ENCODE measurements around the gene PLA2G10. TPM values are rescaled to one million over a fixed set of nuclear protein-coding genes. Genes with fewer than 3 reads are reported as not detected.

The PLA2G10 gene
- total and polyA plus RNA-seq, 2 of the 13 experiments (the other 11 are each of a cell fraction or from before 2014, with no cell fraction given), result not detected

DNA sequence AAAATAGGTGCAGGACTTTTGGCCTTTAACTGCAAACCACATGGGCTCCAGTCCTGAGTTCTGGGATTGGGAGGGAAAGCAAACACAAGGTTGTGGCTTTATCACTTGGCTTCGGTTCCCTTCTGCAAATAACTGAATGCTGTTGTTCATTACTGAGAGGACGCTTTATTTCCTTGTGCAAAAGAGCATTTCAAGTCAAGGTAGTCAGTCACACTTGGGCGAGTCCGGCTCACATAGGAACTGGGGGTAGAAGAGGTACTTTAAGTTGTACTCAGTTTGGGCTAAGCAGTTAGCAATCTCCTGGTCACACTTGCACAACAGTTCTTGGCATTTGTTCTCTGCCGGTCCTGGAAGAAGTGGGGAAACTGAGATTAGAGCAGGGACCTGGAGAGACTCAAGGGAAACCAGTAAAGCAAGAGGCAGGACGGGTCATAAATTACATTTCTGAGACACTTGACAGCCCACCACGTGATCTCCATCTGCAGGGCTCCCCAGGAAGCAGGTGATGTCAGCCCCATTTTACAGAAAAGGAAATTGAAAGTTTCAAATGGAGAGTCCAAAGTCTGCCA lies 21.6 kb downstream of the PLA2G10 start (continued):
- TF ChIP-seq ZNF142 (CRISPR knock-in tag; IDR thresholded peaks at IDR 0.05) (0 out of 2 replicates have a peak, but pooled peaks have one; percentile 56), KDM2A (CRISPR knock-in tag; IDR thresholded peaks at IDR 0.05; ENCODE audit: borderline replicate concordance, low read depth) (0 out of 2 replicates have a peak, but pooled peaks have one; percentile 25)

DNA sequence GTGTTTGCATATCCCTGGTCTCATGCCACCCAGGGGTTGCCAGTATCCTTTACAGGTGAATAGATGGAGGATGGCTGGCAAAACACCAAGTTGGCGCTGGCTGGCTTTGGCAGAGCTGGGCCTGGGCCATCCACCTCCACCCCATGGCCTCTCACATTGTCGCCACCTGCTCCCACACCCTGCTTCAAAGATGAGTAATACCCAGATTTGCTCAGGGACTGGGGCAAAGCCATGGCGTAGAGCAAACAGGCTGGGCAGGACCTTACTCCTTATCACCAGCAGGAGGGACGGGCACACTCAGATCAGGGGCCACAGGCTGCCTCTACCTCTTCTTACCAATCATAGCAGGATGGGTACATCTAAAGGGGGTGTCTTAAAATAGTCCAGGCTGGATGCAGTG lies 24.3 kb downstream of the PLA2G10 start:
- ChIA-PET POLR2A (no interaction called here), CTCF (ENCODE audit: low intra/inter-chr PET ratio, low total read pairs) (no interaction called here)
- no peak for DNase-seq (ENCODE audit: low spot score)
- Histone ChIP-seq H4K20me1 (ENCODE audit: insufficient read depth, low read length) (no peaks in the 10 kb centered on the region), H3K27me3 (ENCODE audit: control insufficient read depth in 1 of 2, insufficient read depth in 2 of 2, low read length in 2 of 2) (no peaks in the 10 kb centered on the region), H3K79me2 (ENCODE audit: insufficient read depth, low read length) (no peaks in the 10 kb centered on the region), H3K4me3 (replicated peaks in 1 of 3; ENCODE audit: insufficient read depth in 1 of 3, low read depth in 2 of 3, low read length in 3 of 3) (no peak overlapping the region), H3K4me2 (ENCODE audit: low read depth, low read length) (no peak overlapping the region), H3K9me3 (ENCODE audit: low read length) (no peaks in the 10 kb centered on the region), H2AFZ (ENCODE audit: low read length) (no peak overlapping the region), H3K4me1 (ENCODE audit: insufficient read depth, low read length) (peaks cover 13% of the 10 kb centered on the region), H3K27ac (ENCODE audit: extremely low read length, insufficient read depth, low read length) (no peak overlapping the region), H3K9ac (ENCODE audit: insufficient read depth, low read depth, low read length) (no peak overlapping the region), H3K36me3 (replicated peaks in 1 of 2; ENCODE audit: control insufficient read depth in 1 of 2, insufficient read depth in 2 of 2, low read length in 2 of 2) (peaks cover 19 to 36% of the 10 kb centered on the region in 2 experiments)
- in situ Hi-C loops (cut with HindIII; ENCODE audit: extremely low pct_ligation_motif_present, low pct_unique_long_range_greater_than_20kb), result no loop called here
- BruUV-seq (replicated peaks), result no TSS peak
- intact Hi-C loops (cut with micrococcal nuclease; ENCODE audit: unreplicated experiment), result no loop called here
- ATAC-seq, result peak; percentile 21; the same call in 2 of the 3 replicates
- WGBS (ENCODE audit: low lambda C conversion rate), result 98% methylated on average over 4 of the region's 4 CpGs
- no peak for FAIRE-seq
- 0 out of 2 replicates have a peak, but pooled peaks have one; percentile 16 for TF ChIP-seq ZNF891 (CRISPR knock-in tag; IDR thresholded peaks at IDR 0.05)
- TF ChIP-seq SATB2 (CRISPR knock-in tag; IDR thresholded peaks at IDR 0.05), result no peak
- 0 out of 2 replicates have a peak, but pooled peaks have one; percentile 55 for TF ChIP-seq POLR2G (IDR thresholded peaks at IDR 0.05; ENCODE audit: low read depth, low read length)
- peak; percentile 70 for TF ChIP-seq RBM22 (optimal IDR thresholded peaks at IDR 0.05; ENCODE audit: low read length)
- TF ChIP-seq HNRNPL (IDR thresholded peaks at IDR 0.05; ENCODE audit: low read depth, low read length), result peak; percentile 69; the same call in 1 of the 2 replicates
- no peak for TF ChIP-seq MAFF (IDR thresholded peaks at IDR 0.05; ENCODE audit: low read depth, low read length)
- no peak for TF ChIP-seq MED8 (CRISPR knock-in tag; IDR thresholded peaks at IDR 0.05; ENCODE audit: insufficient replicate concordance)
- no peak for TF ChIP-seq ZZZ3 (CRISPR knock-in tag; IDR thresholded peaks at IDR 0.05; ENCODE audit: borderline replicate concordance)
- no peak for TF ChIP-seq ZNF543 (CRISPR knock-in tag; IDR thresholded peaks at IDR 0.05)
- TF ChIP-seq, protein P1, sequence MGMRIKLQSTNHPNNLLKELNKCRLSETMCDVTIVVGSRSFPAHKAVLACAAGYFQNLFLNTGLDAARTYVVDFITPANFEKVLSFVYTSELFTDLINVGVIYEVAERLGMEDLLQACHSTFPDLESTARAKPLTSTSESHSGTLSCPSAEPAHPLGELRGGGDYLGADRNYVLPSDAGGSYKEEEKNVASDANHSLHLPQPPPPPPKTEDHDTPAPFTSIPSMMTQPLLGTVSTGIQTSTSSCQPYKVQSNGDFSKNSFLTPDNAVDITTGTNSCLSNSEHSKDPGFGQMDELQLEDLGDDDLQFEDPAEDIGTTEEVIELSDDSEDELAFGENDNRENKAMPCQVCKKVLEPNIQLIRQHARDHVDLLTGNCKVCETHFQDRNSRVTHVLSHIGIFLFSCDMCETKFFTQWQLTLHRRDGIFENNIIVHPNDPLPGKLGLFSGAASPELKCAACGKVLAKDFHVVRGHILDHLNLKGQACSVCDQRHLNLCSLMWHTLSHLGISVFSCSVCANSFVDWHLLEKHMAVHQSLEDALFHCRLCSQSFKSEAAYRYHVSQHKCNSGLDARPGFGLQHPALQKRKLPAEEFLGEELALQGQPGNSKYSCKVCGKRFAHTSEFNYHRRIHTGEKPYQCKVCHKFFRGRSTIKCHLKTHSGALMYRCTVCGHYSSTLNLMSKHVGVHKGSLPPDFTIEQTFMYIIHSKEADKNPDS (CRISPR knock-in tag; IDR thresholded peaks at IDR 0.05), result 0 out of 2 replicates have a peak, but pooled peaks have one; percentile 4
- TF ChIP-seq, protein P2, sequence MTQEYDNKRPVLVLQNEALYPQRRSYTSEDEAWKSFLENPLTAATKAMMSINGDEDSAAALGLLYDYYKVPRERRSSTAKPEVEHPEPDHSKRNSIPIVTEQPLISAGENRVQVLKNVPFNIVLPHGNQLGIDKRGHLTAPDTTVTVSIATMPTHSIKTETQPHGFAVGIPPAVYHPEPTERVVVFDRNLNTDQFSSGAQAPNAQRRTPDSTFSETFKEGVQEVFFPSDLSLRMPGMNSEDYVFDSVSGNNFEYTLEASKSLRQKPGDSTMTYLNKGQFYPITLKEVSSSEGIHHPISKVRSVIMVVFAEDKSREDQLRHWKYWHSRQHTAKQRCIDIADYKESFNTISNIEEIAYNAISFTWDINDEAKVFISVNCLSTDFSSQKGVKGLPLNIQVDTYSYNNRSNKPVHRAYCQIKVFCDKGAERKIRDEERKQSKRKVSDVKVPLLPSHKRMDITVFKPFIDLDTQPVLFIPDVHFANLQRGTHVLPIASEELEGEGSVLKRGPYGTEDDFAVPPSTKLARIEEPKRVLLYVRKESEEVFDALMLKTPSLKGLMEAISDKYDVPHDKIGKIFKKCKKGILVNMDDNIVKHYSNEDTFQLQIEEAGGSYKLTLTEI (CRISPR knock-in tag; conservative IDR thresholded peaks at IDR 0.05), result no peak

All from HepG2 (cell line).